Liver (tissue), 9 donors: Measurements from ENCODE around the gene TFCP2. TPM values are rescaled to one million over a fixed set of nuclear protein-coding genes. Genes with fewer than 3 reads are reported as not detected.

Source experiments
- DNase-seq: peaks from one replicate; pipeline ENCODE4 v3.0.0-alpha.2; 2017; ENCODE audit warnings: low spot score
- H3K27ac ChIP-seq, 2 donors: one replicate each; pipeline ENCODE4 v1.7.0; 2013; ENCODE audit warnings: inconsistent platforms in 2 of 2, low read length in 2 of 2, control low read depth in 1 of 2, low read depth in 1 of 2, mild to moderate bottlenecking in 1 of 2
- H3K27me3 ChIP-seq, 4 donors: one replicate each; pipeline versions ENCODE4 v1.6.1 to v1.7.0; 2013; ENCODE audit warnings: low read length in 3 of 4, inconsistent platforms in 1 of 4, mild to moderate bottlenecking in 1 of 4, moderate library complexity in 1 of 4; ENCODE audit not compliant: control insufficient read depth in 4 of 4, insufficient read depth in 4 of 4
- H3K36me3 ChIP-seq, 4 donors: one replicate each; pipeline versions ENCODE4 v1.6.1 to v1.7.0; 2013; ENCODE audit warnings: low read length in 3 of 4, mild to moderate bottlenecking in 3 of 4, low read depth in 1 of 4, moderate library complexity in 1 of 4; ENCODE audit not compliant: control insufficient read depth in 4 of 4, insufficient read depth in 3 of 4
- H3K4me1 ChIP-seq, 4 donors: one replicate each; pipeline versions ENCODE4 v1.6.1 to v1.7.0; 2013; ENCODE audit warnings: low read length in 3 of 4, mild to moderate bottlenecking in 3 of 4, moderate library complexity in 1 of 4; ENCODE audit not compliant: control insufficient read depth in 4 of 4, insufficient read depth in 4 of 4
- H3K4me3 ChIP-seq, 3 donors: one replicate each; pipeline versions ENCODE4 v1.6.1 to v1.7.0; 2013; ENCODE audit warnings: low read length in 3 of 3, control low read depth in 1 of 3, low read depth in 1 of 3, mild to moderate bottlenecking in 1 of 3
- H3K9ac ChIP-seq, 2 donors: one replicate each; pipeline ENCODE4 v1.7.0; 2013; ENCODE audit warnings: low read length in 2 of 2, mild to moderate bottlenecking in 2 of 2, moderate library complexity in 2 of 2, control low read depth in 1 of 2, low read depth in 1 of 2
- H3K9me3 ChIP-seq, 4 donors: one replicate each; pipeline versions ENCODE4 v1.6.1 to v1.7.0; 2013; ENCODE audit warnings: low read length in 3 of 4; ENCODE audit not compliant: control insufficient read depth in 4 of 4
- CTCF ChIP-seq: fragments of 150-350 bp; IDR thresholded peaks from 2 replicates; pipeline ENCODE4 v1.5.1; 2017; ENCODE audit warnings: improper control_type of control experiment, low read depth, low read length; ENCODE audit not compliant: missing input control
- EGR1 ChIP-seq, 2 donors: IDR thresholded peaks; 2 replicates each; pipeline ENCODE4 v1.6.1; 2016 to 2018; ENCODE audit warnings: antibody characterized with exemption in 2 of 2, low read depth in 2 of 2
- FOXA1 ChIP-seq: IDR thresholded peaks from 2 replicates; pipeline ENCODE4 v1.6.1; 2016; ENCODE audit warnings: antibody characterized with exemption
- FOXA2 ChIP-seq: IDR thresholded peaks from 2 replicates; pipeline ENCODE4 v1.6.1; 2016; ENCODE audit warnings: antibody characterized with exemption
- HNF4G ChIP-seq: IDR thresholded peaks from 2 replicates; pipeline ENCODE4 v1.6.1; 2016; ENCODE audit warnings: antibody characterized with exemption
- JUND ChIP-seq, 2 donors: IDR thresholded peaks; 2 replicates each; pipeline ENCODE4 v1.6.1; 2016; ENCODE audit warnings: antibody characterized with exemption in 2 of 2
- NR2F2 ChIP-seq: IDR thresholded peaks from 2 replicates; pipeline ENCODE4 v1.6.1; 2016; ENCODE audit warnings: antibody characterized with exemption
- RAD21 ChIP-seq, 2 donors: IDR thresholded peaks; 2 replicates each; pipeline ENCODE4 v1.6.1; 2016; ENCODE audit warnings: antibody characterized with exemption in 2 of 2, mild to moderate bottlenecking in 2 of 2
- RXRA ChIP-seq, 2 donors: IDR thresholded peaks; 2 replicates each; pipeline ENCODE4 v1.6.1; 2017 to 2018; ENCODE audit warnings: antibody characterized with exemption in 2 of 2, mild to moderate bottlenecking in 1 of 2
- SP1 ChIP-seq: IDR thresholded peaks from 2 replicates; pipeline ENCODE4 v1.6.1; 2018; ENCODE audit warnings: antibody characterized with exemption, mild to moderate bottlenecking
- TAF1 ChIP-seq: conservative IDR thresholded peaks from 2 replicates; pipeline ENCODE4 v1.6.1; 2016; ENCODE audit warnings: antibody characterized with exemption, mild to moderate bottlenecking
- YY1 ChIP-seq: IDR thresholded peaks from 2 replicates; pipeline ENCODE4 v1.6.1; 2016; ENCODE audit warnings: antibody characterized with exemption, mild to moderate bottlenecking
- ZBTB33 ChIP-seq: IDR thresholded peaks from 2 replicates; pipeline ENCODE4 v1.6.1; 2016; ENCODE audit warnings: antibody characterized with exemption
- WGBS: extraction: QIAGEN DNeasy Blood & Tissue Kit; methylation state at CpG from one replicate; pipeline ENCODE4 v1.1.7; 2013; 5-methylcytosine and 5-hydroxymethylcytosine counted together
- polyA plus RNA-seq, 2 donors: library from polyadenylated mRNA; stranded (reverse) in 1 of 2; unstranded in 1 of 2; fragments of 200-250 nt in 1 of 2; fragments of >200 nt in 1 of 2; fragmentation: Nextera tagmentation in 1 of 2; extraction: Ambion mirVana in 1 of 2; gene quantifications; one replicate each; pipeline versions ENCODE4 v1.2.1 to v1.2.3, GENCODE V29; 2013 to 2015
- total RNA-seq, 2 donors: library from RNA; depleted of rRNA; stranded (reverse); fragments of >200 nt; gene quantifications; one replicate each; pipeline ENCODE4 v1.2.3, GENCODE V29; 2014
- TF ChIP-seq, protein P1 (sequence below): IDR thresholded peaks from 2 replicates; pipeline ENCODE4 v1.6.1; 2016; ENCODE audit warnings: antibody characterized with exemption
- TF ChIP-seq, protein P2 (sequence below): IDR thresholded peaks from 2 replicates; pipeline ENCODE4 v1.6.1; 2016; ENCODE audit warnings: antibody characterized with exemption, mild to moderate bottlenecking
- TF ChIP-seq, protein P3 (sequence below): IDR thresholded peaks from 2 replicates; pipeline ENCODE4 v1.6.1; 2016; ENCODE audit warnings: antibody characterized with exemption
- donor health status: healthy.
- donor health status: healthy.
- donor health status: healthy.
- donor health status: healthy.
- donor health status: healthy.

The TFCP2 gene
- total and polyA plus RNA-seq, 4 donors, result 1.6 to 8.6 (median 5.1) TPM

DNA sequence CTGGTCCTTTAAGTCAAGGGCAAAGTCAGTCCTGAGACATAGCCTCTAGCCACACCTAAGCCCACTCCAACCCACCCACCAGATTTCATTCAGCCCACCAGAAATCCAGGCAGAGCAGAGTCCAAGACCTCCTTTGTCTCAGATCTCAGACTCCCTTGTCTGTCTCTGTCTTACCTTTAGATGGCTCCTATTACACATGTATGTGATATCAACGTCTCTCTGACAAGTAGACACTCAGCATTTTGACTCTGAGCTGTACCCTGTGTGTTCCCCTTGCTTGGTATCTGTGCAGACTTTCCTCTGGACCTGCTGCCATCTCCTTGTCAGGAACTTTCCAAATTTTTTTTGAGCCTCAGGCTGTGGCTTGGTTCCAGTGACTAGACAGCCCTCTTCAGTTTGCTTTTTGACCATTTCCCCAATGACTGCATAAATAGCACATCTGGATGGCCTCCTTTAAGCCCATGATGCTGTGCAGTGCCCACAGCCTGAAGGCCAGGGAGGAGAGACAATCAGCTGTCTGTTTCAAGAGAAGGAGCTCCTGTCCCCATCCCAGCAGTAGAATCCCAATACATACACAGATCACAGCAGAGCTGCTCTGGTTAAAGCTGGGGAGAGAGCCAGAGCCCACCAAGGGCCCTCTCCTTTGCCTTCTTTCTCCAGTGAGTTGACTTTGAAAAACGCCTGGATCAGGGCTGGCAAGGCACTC, 37.9 kb upstream of the TFCP2 start:
- no peaks in the 10 kb centered on the region for H3K27me3 ChIP-seq
- H3K4me3 ChIP-seq, result no peak overlapping the region
- H3K4me1 ChIP-seq, result no peaks in the 10 kb centered on the region
- no peak overlapping the region for H3K9ac ChIP-seq
- no peaks in the 10 kb centered on the region for H3K36me3 ChIP-seq
- DNase-seq, result no peak
- H3K9me3 ChIP-seq, result no peaks in the 10 kb centered on the region
- TF ChIP-seq EGR1 (IDR thresholded peaks at IDR 0.05; ENCODE audit: low read depth in 2 of 2) (no peak), ZBTB33 (no peak), TAF1 (no peak), YY1 (no peak), HNF4G (no peak)
- TF ChIP-seq, protein P1, sequence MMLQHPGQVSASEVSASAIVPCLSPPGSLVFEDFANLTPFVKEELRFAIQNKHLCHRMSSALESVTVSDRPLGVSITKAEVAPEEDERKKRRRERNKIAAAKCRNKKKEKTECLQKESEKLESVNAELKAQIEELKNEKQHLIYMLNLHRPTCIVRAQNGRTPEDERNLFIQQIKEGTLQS, result no peak
- TF ChIP-seq, protein P2, sequence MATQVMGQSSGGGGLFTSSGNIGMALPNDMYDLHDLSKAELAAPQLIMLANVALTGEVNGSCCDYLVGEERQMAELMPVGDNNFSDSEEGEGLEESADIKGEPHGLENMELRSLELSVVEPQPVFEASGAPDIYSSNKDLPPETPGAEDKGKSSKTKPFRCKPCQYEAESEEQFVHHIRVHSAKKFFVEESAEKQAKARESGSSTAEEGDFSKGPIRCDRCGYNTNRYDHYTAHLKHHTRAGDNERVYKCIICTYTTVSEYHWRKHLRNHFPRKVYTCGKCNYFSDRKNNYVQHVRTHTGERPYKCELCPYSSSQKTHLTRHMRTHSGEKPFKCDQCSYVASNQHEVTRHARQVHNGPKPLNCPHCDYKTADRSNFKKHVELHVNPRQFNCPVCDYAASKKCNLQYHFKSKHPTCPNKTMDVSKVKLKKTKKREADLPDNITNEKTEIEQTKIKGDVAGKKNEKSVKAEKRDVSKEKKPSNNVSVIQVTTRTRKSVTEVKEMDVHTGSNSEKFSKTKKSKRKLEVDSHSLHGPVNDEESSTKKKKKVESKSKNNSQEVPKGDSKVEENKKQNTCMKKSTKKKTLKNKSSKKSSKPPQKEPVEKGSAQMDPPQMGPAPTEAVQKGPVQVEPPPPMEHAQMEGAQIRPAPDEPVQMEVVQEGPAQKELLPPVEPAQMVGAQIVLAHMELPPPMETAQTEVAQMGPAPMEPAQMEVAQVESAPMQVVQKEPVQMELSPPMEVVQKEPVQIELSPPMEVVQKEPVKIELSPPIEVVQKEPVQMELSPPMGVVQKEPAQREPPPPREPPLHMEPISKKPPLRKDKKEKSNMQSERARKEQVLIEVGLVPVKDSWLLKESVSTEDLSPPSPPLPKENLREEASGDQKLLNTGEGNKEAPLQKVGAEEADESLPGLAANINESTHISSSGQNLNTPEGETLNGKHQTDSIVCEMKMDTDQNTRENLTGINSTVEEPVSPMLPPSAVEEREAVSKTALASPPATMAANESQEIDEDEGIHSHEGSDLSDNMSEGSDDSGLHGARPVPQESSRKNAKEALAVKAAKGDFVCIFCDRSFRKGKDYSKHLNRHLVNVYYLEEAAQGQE, result no peak
- 85% methylated on average over 2 of the region's 2 CpGs for WGBS
- H3K27ac ChIP-seq, result no peak overlapping the region

DNA sequence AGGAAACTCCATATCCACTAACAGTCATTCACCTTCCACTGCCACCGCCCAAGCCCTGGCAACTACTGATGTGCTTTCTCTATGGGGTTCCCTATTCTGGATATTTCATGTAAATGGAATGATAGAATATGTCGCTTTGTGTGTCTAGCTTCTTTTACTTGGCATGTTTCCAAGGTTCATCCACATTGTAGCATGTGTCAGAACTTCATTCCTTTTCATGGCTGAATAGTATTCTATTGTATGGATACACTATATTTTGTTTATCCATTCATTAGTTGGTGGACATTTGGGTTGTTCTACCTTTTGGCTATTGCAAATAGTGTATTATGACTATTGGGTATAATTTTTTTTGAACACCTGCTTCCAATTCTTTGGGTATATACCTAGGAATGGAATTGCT, 36.3 kb upstream of the TFCP2 start:
- Histone ChIP-seq H3K9ac (no peak overlapping the region), H3K4me3 (no peak overlapping the region), H3K4me1 (no peaks in the 10 kb centered on the region), H3K27me3 (no peaks in the 10 kb centered on the region), H3K36me3 (no peaks in the 10 kb centered on the region), H3K27ac (no peak overlapping the region), H3K9me3 (no peaks in the 10 kb centered on the region)
- no peak for TF ChIP-seq RAD21 (IDR thresholded peaks at IDR 0.05)
- TF ChIP-seq, protein P3, sequence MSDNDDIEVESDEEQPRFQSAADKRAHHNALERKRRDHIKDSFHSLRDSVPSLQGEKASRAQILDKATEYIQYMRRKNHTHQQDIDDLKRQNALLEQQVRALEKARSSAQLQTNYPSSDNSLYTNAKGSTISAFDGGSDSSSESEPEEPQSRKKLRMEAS, result no peak
- no peak for TF ChIP-seq FOXA1
- TF ChIP-seq TAF1, result no peak
- no peak for TF ChIP-seq RXRA (IDR thresholded peaks at IDR 0.05)
- TF ChIP-seq FOXA2, result no peak
- TF ChIP-seq SP1, result no peak
- no peak for TF ChIP-seq JUND (IDR thresholded peaks at IDR 0.05)
- TF ChIP-seq NR2F2, result no peak
- TF ChIP-seq, protein P1, result no peak
- TF ChIP-seq CTCF, result no peak
- TF ChIP-seq YY1, result no peak
- TF ChIP-seq, protein P2, result no peak
- WGBS, result 94% methylated on average over 2 of the region's 2 CpGs
- DNase-seq, result no peak
